Mesothelial cell of epicardium (in vitro differentiated cells): ENCODE measurements around the gene TGFB2. TPM values are rescaled to one million over a fixed set of nuclear protein-coding genes. Genes with fewer than 3 reads are reported as not detected.
A peak's percentile ranks its signal among the peaks of the same experiment; 100 is the strongest.

Experiments
- DNase-seq, 2 experiments: peaks; one replicate each; pipeline ENCODE4 v3.0.0; 2021; ENCODE audit warnings: low spot score in 2 of 2; ENCODE audit not compliant: unreplicated experiment in 2 of 2
- H3K27ac Mint-ChIP-seq: 2 replicates; pipeline ENCODE4 v1.8.0; 2021; ENCODE audit warnings: mixed read lengths
- H3K27me3 Mint-ChIP-seq: 2 replicates; pipeline ENCODE4 v1.8.0; 2021; ENCODE audit warnings: low read depth, mixed read lengths
- H3K36me3 Mint-ChIP-seq: 2 replicates; pipeline ENCODE4 v1.8.0; 2021; ENCODE audit warnings: mixed read lengths
- H3K4me1 Mint-ChIP-seq: 2 replicates; pipeline ENCODE4 v1.8.0; 2021; ENCODE audit warnings: mixed read lengths
- H3K4me3 Mint-ChIP-seq: 2 replicates; pipeline ENCODE4 v1.8.0; 2021; ENCODE audit warnings: mild to moderate bottlenecking, moderate library complexity, mixed read lengths
- H3K9me3 Mint-ChIP-seq: 2 replicates; pipeline ENCODE4 v1.8.0; 2021; ENCODE audit warnings: mixed read lengths
- total RNA-seq: library from RNA; stranded (reverse); gene quantifications from 3 replicates; pipeline ENCODE4 v1.2.1, GENCODE V29; 2021
- TF ChIP-seq, protein P1 (sequence below): fragments of 200-600 bp; sonication (generic); IDR thresholded peaks from one replicate; pipeline ENCODE4 v1.5.0; 2021; ENCODE audit warnings: antibody characterized with exemption; ENCODE audit not compliant: unreplicated experiment

TGFB2 gene
- total RNA-seq, 1 donor from 2014 or later, result 50.6 TPM

DNA sequence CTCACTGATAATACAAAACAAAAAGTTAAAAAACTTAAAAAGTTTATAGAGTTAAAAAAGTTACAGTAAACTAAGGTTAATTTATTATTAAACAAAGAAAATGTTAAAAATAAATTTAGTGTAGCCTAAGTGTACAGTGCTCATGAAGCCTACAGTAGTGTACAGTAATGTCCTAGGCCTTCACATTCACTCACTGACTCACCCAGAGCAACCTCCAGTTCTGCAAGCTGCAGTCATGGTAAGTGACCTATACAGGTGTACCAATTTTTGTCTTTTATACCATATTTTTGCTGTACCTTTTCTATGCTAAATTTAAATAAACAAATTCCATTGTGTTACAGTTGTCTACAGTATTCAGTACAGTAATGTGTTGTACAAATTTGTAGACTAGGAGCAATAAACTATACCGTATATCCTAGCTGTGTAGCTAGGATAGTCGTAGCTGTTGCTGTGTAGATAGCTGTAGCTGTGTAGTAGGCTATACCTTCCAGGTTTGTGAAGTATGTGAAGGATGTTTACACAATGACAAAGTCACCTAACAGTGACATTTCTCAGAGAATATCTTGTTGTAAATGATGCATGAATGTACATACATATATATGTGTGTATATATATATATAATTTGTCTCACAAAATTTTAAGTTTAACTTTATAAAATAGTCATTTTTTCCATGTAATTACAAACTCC is 140.2 kb downstream of the TGFB2 start:
- Mint-ChIP-seq H3K4me1 (peaks cover 28% of the 10 kb centered on the region), H3K27me3 (no peaks in the 10 kb centered on the region), H3K36me3 (no peaks in the 10 kb centered on the region), H3K9me3 (peaks cover 4% of the 10 kb centered on the region), H3K27ac (no peak overlapping the region), H3K4me3 (no peak overlapping the region)
- TF ChIP-seq, protein P1, sequence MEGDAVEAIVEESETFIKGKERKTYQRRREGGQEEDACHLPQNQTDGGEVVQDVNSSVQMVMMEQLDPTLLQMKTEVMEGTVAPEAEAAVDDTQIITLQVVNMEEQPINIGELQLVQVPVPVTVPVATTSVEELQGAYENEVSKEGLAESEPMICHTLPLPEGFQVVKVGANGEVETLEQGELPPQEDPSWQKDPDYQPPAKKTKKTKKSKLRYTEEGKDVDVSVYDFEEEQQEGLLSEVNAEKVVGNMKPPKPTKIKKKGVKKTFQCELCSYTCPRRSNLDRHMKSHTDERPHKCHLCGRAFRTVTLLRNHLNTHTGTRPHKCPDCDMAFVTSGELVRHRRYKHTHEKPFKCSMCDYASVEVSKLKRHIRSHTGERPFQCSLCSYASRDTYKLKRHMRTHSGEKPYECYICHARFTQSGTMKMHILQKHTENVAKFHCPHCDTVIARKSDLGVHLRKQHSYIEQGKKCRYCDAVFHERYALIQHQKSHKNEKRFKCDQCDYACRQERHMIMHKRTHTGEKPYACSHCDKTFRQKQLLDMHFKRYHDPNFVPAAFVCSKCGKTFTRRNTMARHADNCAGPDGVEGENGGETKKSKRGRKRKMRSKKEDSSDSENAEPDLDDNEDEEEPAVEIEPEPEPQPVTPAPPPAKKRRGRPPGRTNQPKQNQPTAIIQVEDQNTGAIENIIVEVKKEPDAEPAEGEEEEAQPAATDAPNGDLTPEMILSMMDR, result no peak
- DNase-seq, result no peak

DNA sequence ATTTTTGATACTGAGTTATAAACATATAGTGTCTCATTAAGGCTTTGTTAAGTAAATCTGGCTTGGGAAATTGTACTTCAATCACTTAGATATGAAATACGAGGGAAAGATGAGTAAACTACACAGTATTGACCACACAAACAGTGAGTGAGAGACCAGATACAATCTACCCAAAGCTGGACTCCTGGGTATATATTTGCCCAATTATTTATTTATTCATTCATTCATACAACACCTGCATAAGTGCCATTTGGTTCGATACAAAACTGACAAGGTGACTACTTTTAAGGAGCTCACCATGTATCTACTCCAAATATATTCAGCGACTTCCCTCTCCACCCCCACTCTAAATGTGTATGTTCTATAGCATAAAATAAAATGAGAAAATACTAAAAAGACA is 143.4 kb downstream of the TGFB2 start:
- H3K27me3 Mint-ChIP-seq, result no peaks in the 10 kb centered on the region
- H3K27ac Mint-ChIP-seq, result peak overlapping the region; percentile 76
- H3K36me3 Mint-ChIP-seq, result no peaks in the 10 kb centered on the region
- H3K4me3 Mint-ChIP-seq, result no peak overlapping the region
- peaks cover 22% of the 10 kb centered on the region for H3K4me1 Mint-ChIP-seq
- TF ChIP-seq, protein P1, result no peak
- DNase-seq, result no peak
- peaks cover 4% of the 10 kb centered on the region for H3K9me3 Mint-ChIP-seq

DNA sequence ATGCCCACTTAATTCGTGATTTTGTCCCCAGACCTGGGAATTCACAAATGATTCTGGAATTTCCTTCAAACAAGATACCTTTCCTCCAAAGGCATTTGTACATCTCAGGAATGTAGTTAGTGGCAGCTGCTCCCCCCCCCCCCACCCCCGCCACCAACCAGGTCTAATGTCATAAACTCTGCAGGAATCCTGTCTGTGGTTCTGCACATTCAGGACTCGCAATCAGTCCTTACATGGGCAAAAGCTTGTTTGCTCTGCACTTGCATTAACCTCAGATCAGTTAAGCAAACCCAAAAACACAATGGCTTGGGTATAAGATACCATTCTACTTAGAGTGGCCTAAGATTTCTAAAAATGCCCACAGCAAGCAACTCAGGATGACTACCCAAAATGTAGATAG is 143.8 kb downstream of the TGFB2 start:
- TF ChIP-seq, protein P1, result no peak
- Mint-ChIP-seq H3K27me3 (no peaks in the 10 kb centered on the region), H3K9me3 (peaks cover 4% of the 10 kb centered on the region), H3K4me3 (no peak overlapping the region), H3K4me1 (peaks cover 22% of the 10 kb centered on the region), H3K27ac (peak overlapping the region; percentile 76), H3K36me3 (no peaks in the 10 kb centered on the region)
- no peak for DNase-seq

DNA sequence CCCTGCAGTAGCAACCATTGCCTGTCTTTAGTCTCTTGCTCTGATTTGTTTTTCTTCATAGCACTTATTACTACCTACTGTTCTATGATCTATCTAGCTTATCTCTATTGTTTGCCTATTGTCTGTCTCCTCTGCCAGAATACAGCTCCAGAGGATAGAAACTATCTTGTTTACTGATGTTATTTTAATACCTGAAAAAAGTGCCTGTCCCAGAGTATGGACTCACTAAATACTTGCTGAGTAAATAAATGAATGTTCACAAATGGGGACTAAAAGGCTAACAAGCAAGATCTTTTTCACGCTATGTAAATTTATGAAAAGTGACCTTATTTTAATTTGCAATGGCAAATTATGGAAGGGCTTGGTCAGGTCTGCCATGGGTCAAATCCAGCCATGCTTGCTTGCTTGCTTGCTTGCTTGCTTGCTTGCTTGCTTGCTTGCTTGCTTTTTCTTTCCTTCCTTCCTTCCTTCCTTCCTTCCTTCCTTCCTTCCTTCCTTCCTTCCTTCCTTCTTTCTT is 145.3 kb downstream of the TGFB2 start:
- Mint-ChIP-seq H3K4me3 (no peak overlapping the region), H3K27me3 (no peaks in the 10 kb centered on the region), H3K27ac (peak overlapping the region; percentile 70), H3K9me3 (peaks cover 4% of the 10 kb centered on the region), H3K4me1 (peaks cover 22% of the 10 kb centered on the region), H3K36me3 (no peaks in the 10 kb centered on the region)
- DNase-seq, result no peak
- TF ChIP-seq, protein P1, result no peak

DNA sequence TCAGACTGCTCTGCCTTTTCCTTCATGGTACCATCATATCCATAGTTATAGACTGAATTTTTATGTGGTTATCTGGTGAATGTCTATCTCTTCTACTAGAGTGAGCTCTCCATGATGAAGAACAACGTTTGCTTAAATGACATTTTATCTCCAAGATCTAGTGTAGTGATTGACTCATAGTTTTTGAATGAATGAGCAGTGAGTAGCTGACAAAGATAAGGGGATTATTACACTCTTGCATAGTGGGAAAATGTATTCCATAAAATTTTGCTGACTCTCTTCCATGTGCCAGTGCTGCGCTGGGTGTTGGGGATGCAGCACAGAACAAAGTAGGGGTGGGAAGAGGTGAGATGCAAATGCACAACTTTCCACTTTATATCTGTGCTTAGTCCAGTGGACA is 147.7 kb downstream of the TGFB2 start:
- H3K9me3 Mint-ChIP-seq, result peaks cover 4% of the 10 kb centered on the region
- H3K36me3 Mint-ChIP-seq, result no peaks in the 10 kb centered on the region
- TF ChIP-seq, protein P1, result no peak
- peaks cover 27% of the 10 kb centered on the region for H3K4me1 Mint-ChIP-seq
- no peak for DNase-seq
- no peak overlapping the region for H3K4me3 Mint-ChIP-seq
- no peak overlapping the region for H3K27ac Mint-ChIP-seq
- H3K27me3 Mint-ChIP-seq, result no peaks in the 10 kb centered on the region

DNA sequence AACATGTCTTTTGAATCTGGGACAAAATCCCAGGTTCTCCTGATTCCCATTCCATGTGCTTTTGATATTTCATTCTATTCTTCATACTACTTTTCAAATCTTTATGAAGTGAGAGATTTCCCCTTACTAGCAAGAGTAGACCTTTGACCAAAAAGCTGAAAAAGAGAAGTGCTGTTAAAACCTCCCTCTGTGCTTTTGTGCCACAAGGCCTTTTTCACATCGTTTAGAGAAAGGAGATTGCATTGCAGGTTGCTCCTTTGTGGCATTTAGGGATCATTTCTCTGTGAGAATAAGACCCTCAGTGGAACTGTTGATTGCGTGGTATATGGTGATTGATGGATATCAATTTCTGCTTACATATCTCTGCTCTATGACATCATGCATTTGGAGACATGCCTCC is 148.8 kb downstream of the TGFB2 start:
- TF ChIP-seq, protein P1, result no peak
- peaks cover 28% of the 10 kb centered on the region for H3K4me1 Mint-ChIP-seq
- H3K27ac Mint-ChIP-seq, result no peak overlapping the region
- H3K4me3 Mint-ChIP-seq, result no peak overlapping the region
- no peak for DNase-seq
- H3K27me3 Mint-ChIP-seq, result no peaks in the 10 kb centered on the region
- peaks cover 4% of the 10 kb centered on the region for H3K9me3 Mint-ChIP-seq
- no peaks in the 10 kb centered on the region for H3K36me3 Mint-ChIP-seq
